Endothelial cell of umbilical vein (primary cell): ENCODE data around the gene SUPT3H. TPM values are rescaled to one million over a fixed set of nuclear protein-coding genes. Genes with fewer than 3 reads are reported as not detected.

ENCODE experiments used
- BruUV-seq: library from RNA; stranded (reverse); fragments of 400-500 nt; replicated peaks from 2 replicates; lab custom pipeline; 2021; lab: Mats Ljungman, UMichigan
- CTCF ChIA-PET: fragments of 300-600, 350-600 bp; sonication (Branson Sonifier 250); formaldehyde crosslinking; loops from one replicate; lab custom pipeline; 2021; ENCODE audit warnings: antibody characterized with exemption, inconsistent platforms; lab: Charles Lee
- POLR2A ChIA-PET: fragments of 300-600, 350-600 bp; sonication (Branson Sonifier 250); formaldehyde crosslinking; loops from one replicate; lab custom pipeline; 2021; ENCODE audit warnings: antibody characterized with exemption, inconsistent platforms; lab: Charles Lee
- DNase-seq: peaks from one replicate; pipeline ENCODE4 v3.0.0-alpha.2; 2011; ENCODE audit warnings: low read depth, low spot score
- FAIRE-seq: peaks from 2 replicates; lab custom pipeline; 2011; peaks lifted over from hg19 to GRCh38; lab: Jason Lieb, UNC
- H2AFZ ChIP-seq: 2 replicates; pipeline ENCODE4 v1.6.0; 2012; ENCODE audit warnings: low read depth, low read length, control low read depth, inconsistent platforms
- H3K27ac ChIP-seq: 2 replicates; pipeline ENCODE4 v1.5.1; 2011; ENCODE audit warnings: low read depth, mild to moderate bottlenecking, control low read depth, low read length, moderate library complexity; ENCODE audit not compliant: insufficient read depth
- H3K27me3 ChIP-seq, 2 experiments: 2 replicates each; pipeline versions ENCODE4 v1.6.0 to v1.6.1; 2011; ENCODE audit warnings: low read length in 2 of 2, mixed read lengths in 1 of 2; ENCODE audit not compliant: control insufficient read depth in 2 of 2, insufficient read depth in 2 of 2
- H3K36me3 ChIP-seq, 2 experiments: 2 replicates in 1 of 2; 3 replicates in 1 of 2; pipeline ENCODE4 v1.5.1; 2011; ENCODE audit warnings: low read length in 2 of 2, mild to moderate bottlenecking in 1 of 2, moderate library complexity in 1 of 2; ENCODE audit not compliant: control insufficient read depth in 2 of 2, insufficient read depth in 2 of 2; ENCODE audit errors: extremely low read depth in 1 of 2
- H3K4me1 ChIP-seq: 3 replicates; pipeline ENCODE4 v1.5.1; 2011; ENCODE audit warnings: mild to moderate bottlenecking, low read length; ENCODE audit not compliant: control insufficient read depth, insufficient read depth; ENCODE audit errors: extremely low read depth
- H3K4me2 ChIP-seq: 2 replicates; pipeline ENCODE4 v1.6.1; 2011; ENCODE audit warnings: low read length, control low read depth, mixed read lengths; ENCODE audit not compliant: insufficient read depth
- H3K4me3 ChIP-seq, 3 experiments: fragments of 200-600 bp in 1 of 3; sonication (generic), shearing (Covaris generic) in 1 of 3; replicated peaks in 1 of 3; 2 replicates each; pipeline ENCODE4 v1.5.1; 2011 to 2016; ENCODE audit warnings: control low read depth in 3 of 3, low read length in 3 of 3, mild to moderate bottlenecking in 2 of 3, inconsistent platforms in 1 of 3, low read depth in 1 of 3, moderate library complexity in 1 of 3; ENCODE audit not compliant: insufficient read depth in 1 of 3
- H3K79me2 ChIP-seq: 2 replicates; pipeline ENCODE4 v1.6.0; 2012; ENCODE audit warnings: low read length, inconsistent platforms; ENCODE audit not compliant: control insufficient read depth, insufficient read depth
- H3K9ac ChIP-seq: replicated peaks from 2 replicates; pipeline ENCODE3; 2011; ENCODE audit warnings: low read length, control low read depth; ENCODE audit not compliant: insufficient read depth; ENCODE audit errors: extremely low read depth
- H3K9me1 ChIP-seq: replicated peaks from 3 replicates; pipeline ENCODE4 v1.6.0; 2011; ENCODE audit warnings: mild to moderate bottlenecking, low read length; ENCODE audit not compliant: control insufficient read depth, insufficient read depth; ENCODE audit errors: extremely low read depth
- H3K9me3 ChIP-seq: replicated peaks from 2 replicates; pipeline ENCODE4 v1.5.1; 2012; ENCODE audit warnings: low read length, inconsistent platforms; ENCODE audit not compliant: control insufficient read depth, insufficient read depth
- H4K20me1 ChIP-seq: replicated peaks from 2 replicates; pipeline ENCODE3; 2011; ENCODE audit warnings: mild to moderate bottlenecking, low read length; ENCODE audit not compliant: control insufficient read depth, insufficient read depth; ENCODE audit errors: extremely low read depth
- CTCF ChIP-seq, 2 donors: IDR thresholded peaks; 1 replicate in 1 of 2; 2 replicates in 1 of 2; pipeline ENCODE4 v1.5.1; 2011; ENCODE audit warnings: low read length in 2 of 2, mild to moderate bottlenecking in 2 of 2, moderate library complexity in 2 of 2, control low read depth in 1 of 2, inconsistent platforms in 1 of 2, low read depth in 1 of 2; ENCODE audit not compliant: insufficient read depth in 1 of 2; ENCODE audit errors: extremely low read depth in 1 of 2
- EZH2 ChIP-seq: IDR thresholded peaks from 2 replicates; pipeline ENCODE4 v1.6.1; 2012; ENCODE audit warnings: borderline replicate concordance, low read depth, mild to moderate bottlenecking, moderate library complexity, low read length, inconsistent platforms; ENCODE audit not compliant: severe bottlenecking
- FOS ChIP-seq: IDR thresholded peaks from 2 replicates; pipeline ENCODE4 v1.6.1; 2011; ENCODE audit warnings: mild to moderate bottlenecking, low read length, moderate library complexity, borderline replicate concordance; ENCODE audit not compliant: insufficient read depth
- GATA2 ChIP-seq: IDR thresholded peaks from 2 replicates; pipeline ENCODE4 v1.7.0; 2011; ENCODE audit warnings: low read depth, mild to moderate bottlenecking, moderate library complexity, mixed read lengths, low read length; ENCODE audit not compliant: insufficient read length, insufficient read depth
- JUN ChIP-seq: IDR thresholded peaks from 2 replicates; pipeline ENCODE4 v1.6.1; 2011; ENCODE audit warnings: borderline replicate concordance, low read depth; ENCODE audit not compliant: insufficient read length, insufficient read depth
- MYC ChIP-seq: IDR thresholded peaks from one replicate; pipeline ENCODE4 v1.6.1; 2011; ENCODE audit warnings: mild to moderate bottlenecking, low read depth, low read length
- POLR2A ChIP-seq: IDR thresholded peaks from 2 replicates; pipeline ENCODE4 v1.6.1; 2012; ENCODE audit warnings: low read depth, mild to moderate bottlenecking, control low read depth, low read length
- POLR2AphosphoS5 ChIP-seq: IDR thresholded peaks from 2 replicates; pipeline ENCODE4 v1.6.1; 2012; ENCODE audit warnings: low read depth, mild to moderate bottlenecking, control low read depth, low read length, moderate library complexity; ENCODE audit not compliant: insufficient read depth
- dilution Hi-C: fragments of 300-500 bp; cut with MboI; formaldehyde crosslinking; loops from one replicate; pipeline ENCODE4 v1.15.0; 2019; ENCODE audit warnings: low sequenced_read_pairs; ENCODE audit not compliant: extremely low pct_ligation_motif_present
- intact Hi-C: fragments of 100-400 bp; cut with micrococcal nuclease; formaldehyde crosslinking; loops from one replicate; pipeline ENCODE4 v1.10.0; 2022
- polyA plus RNA-seq, 4 experiments: library from polyadenylated mRNA; depleted of rRNA in 3 of 4; stranded (reverse) in 3 of 4; unstranded in 1 of 4; fragments of >200 nt; gene quantifications; 2 replicates each; pipeline versions ENCODE4 v1.2.1 to v1.2.3, GENCODE V29; 2011 to 2012; ENCODE audit warnings: missing spikeins in 1 of 4
- total RNA-seq: library from RNA; stranded (reverse); gene quantifications from 2 replicates; pipeline ENCODE4 v1.2.3, GENCODE V29; 2021
- TF ChIP-seq, protein P1 (sequence below): IDR thresholded peaks from 2 replicates; pipeline ENCODE4 v1.6.1; 2011; ENCODE audit not compliant: insufficient read depth, insufficient read length

Gene SUPT3H
- total and polyA plus RNA-seq, 2 donors (not counting 3 experiments of a cell fraction or from before 2014, with no cell fraction given), result 8.3 to 9.8 TPM

DNA sequence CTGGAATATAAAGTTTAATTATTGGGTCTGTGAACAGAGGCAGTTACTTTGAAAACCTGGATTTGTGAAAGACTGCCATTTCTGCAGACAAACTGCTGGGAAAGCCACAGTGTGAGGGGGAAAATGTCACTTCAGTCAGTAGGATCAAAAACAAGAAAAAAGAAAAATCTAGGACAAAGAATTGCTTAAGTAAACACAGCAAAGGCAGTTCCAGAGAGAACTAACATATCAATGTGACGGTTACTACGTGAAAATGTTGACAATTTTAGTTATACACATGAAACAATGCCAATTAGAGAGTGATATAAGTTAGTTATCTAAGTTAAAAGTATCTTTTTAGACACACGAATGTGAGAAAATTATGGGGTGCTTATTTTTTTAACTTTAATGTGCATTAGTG, 320.0 kb downstream of the SUPT3H start:
- Histone ChIP-seq H3K27ac (no peak overlapping the region), H3K9me1 (no peaks in the 10 kb centered on the region), H3K27me3 (no peaks in the 10 kb centered on the region), H3K4me1 (no peaks in the 10 kb centered on the region), H4K20me1 (no peaks in the 10 kb centered on the region), H3K79me2 (no peaks in the 10 kb centered on the region), H3K4me2 (no peak overlapping the region), H3K4me3 (no peak overlapping the region), H2AFZ (no peak overlapping the region), H3K9me3 (no peaks in the 10 kb centered on the region), H3K9ac (no peak overlapping the region), H3K36me3 (no peaks in the 10 kb centered on the region)
- intact Hi-C loops, result no loop called here
- dilution Hi-C loops, result no loop called here
- ChIA-PET CTCF (no interaction called here), POLR2A (no interaction called here)
- DNase-seq, result no peak
- TF ChIP-seq JUN (no peak), CTCF (IDR thresholded peaks at IDR 0.05; ENCODE audit: extremely low read depth in 1 of 2, insufficient read depth in 1 of 2, low read depth in 1 of 2, low read length in 2 of 2) (no peak), GATA2 (no peak), EZH2 (no peak), MYC (no peak), FOS (no peak), POLR2AphosphoS5 (no peak), POLR2A (no peak)
- TF ChIP-seq, protein P1, sequence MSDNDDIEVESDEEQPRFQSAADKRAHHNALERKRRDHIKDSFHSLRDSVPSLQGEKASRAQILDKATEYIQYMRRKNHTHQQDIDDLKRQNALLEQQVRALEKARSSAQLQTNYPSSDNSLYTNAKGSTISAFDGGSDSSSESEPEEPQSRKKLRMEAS, result no peak
- FAIRE-seq, result no peak
- no TSS peak for BruUV-seq
